A673 (cell line): Measurements from ENCODE around the gene RIPK1.

Experiments used
- EZH2 ChIP-seq: fragments of 200-600 bp; sonication (generic); IDR thresholded peaks from 2 replicates; pipeline ENCODE4 v1.6.1; 2017; ENCODE audit warnings: borderline replicate concordance, low read depth, mild to moderate bottlenecking, mixed read lengths, antibody characterized with exemption, low read length; ENCODE audit not compliant: poor library complexity, severe bottlenecking
- TF ChIP-seq, protein P1 (sequence below): fragments of 300-800, 200-600 bp; sonication (generic); conservative IDR thresholded peaks from 2 replicates; pipeline ENCODE4 v1.5.1; 2017; ENCODE audit warnings: low read depth, mild to moderate bottlenecking, antibody characterized with exemption, low read length, moderate library complexity, mixed read lengths

DNA sequence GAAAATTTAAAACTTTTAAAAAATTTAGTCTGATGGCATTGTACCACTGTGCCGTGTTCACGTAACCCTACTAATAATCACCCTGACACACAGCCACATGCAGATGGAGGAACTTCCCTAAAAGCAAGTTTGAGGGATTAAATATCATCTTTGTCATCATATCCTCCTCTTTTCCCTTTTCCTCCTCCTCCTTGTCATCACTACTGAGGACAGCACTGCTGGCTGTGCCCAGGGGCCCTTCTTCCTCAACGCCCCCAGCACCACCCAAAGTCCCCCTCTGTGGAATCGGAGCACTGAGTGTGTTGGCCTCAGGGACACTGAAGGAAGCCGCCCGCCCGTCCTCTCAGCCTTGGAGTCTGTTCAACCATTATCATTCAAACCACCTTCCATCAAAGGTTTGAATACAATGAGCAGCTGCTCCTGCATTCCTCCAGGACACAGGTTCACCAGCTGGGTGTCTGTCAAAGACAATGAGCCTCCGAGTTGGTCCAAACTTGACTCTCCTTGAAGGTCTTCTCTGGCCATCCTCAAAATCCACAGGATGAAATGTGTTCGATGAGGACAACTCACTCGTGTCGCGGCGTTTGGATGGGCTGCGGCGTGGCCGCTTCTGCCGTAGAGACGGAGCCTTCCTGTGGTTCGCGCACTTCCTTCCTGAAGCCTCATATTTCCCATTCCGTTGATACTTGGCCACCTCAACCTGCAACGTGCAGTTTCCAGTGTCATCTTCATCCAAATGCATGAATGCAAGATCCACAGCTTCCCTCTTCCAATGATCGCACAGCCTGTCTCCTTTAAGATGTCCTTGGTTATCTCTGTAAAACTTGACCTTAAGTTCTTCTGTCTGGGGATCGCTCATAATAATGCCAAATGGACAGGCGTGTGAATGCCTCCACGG is 45.3 kb upstream of the RIPK1 start:
- TF ChIP-seq, protein P1, sequence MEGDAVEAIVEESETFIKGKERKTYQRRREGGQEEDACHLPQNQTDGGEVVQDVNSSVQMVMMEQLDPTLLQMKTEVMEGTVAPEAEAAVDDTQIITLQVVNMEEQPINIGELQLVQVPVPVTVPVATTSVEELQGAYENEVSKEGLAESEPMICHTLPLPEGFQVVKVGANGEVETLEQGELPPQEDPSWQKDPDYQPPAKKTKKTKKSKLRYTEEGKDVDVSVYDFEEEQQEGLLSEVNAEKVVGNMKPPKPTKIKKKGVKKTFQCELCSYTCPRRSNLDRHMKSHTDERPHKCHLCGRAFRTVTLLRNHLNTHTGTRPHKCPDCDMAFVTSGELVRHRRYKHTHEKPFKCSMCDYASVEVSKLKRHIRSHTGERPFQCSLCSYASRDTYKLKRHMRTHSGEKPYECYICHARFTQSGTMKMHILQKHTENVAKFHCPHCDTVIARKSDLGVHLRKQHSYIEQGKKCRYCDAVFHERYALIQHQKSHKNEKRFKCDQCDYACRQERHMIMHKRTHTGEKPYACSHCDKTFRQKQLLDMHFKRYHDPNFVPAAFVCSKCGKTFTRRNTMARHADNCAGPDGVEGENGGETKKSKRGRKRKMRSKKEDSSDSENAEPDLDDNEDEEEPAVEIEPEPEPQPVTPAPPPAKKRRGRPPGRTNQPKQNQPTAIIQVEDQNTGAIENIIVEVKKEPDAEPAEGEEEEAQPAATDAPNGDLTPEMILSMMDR = no peak
- TF ChIP-seq EZH2 = no peak
